H1 (cell line): Measurements from ENCODE around the gene DCAF15. TPM values are rescaled to one million over a fixed set of nuclear protein-coding genes. Genes with fewer than 3 reads are reported as not detected.

Experiments
- BCL11A ChIP-seq, 2 experiments: IDR thresholded peaks; one replicate each; pipeline ENCODE4 v1.6.1; 2011; ENCODE audit warnings: low read depth in 2 of 2, low read length in 2 of 2, mild to moderate bottlenecking in 2 of 2
- POLR2A ChIP-seq, 2 experiments: IDR thresholded peaks; 1 replicate in 1 of 2; 2 replicates in 1 of 2; pipeline ENCODE4 v1.6.1; 2011; ENCODE audit warnings: low read depth in 2 of 2, low read length in 2 of 2, mild to moderate bottlenecking in 2 of 2; ENCODE audit errors: control extremely low read depth in 1 of 2
- RNF2 ChIP-seq: fragments of 200-900, 300-1000 bp; sonication (generic); IDR thresholded peaks from 2 replicates; pipeline ENCODE4 v1.7.1; 2016; ENCODE audit warnings: borderline replicate concordance, low read depth, mild to moderate bottlenecking, antibody characterized with exemption, low read length; ENCODE audit not compliant: poor library complexity, severe bottlenecking; ENCODE audit errors: missing control alignments
- TCF12 ChIP-seq: IDR thresholded peaks from 2 replicates; pipeline ENCODE4 v1.6.1; 2011; ENCODE audit warnings: low read depth, mild to moderate bottlenecking, low read length
- polyA plus RNA-seq, 7 experiments: library from polyadenylated mRNA; depleted of rRNA in 3 of 7; stranded (reverse) in 5 of 7; unstranded in 2 of 7; fragments of >200 nt in 5 of 7; fragments of 200-250 nt in 2 of 7; gene quantifications; 1 replicate in 5 of 7; 2 replicates in 1 of 7; 4 replicates in 1 of 7; pipeline versions ENCODE4 v1.2.1 to v1.2.3, GENCODE V29; 2011 to 2013; ENCODE audit warnings: missing spikeins in 2 of 7, mixed read lengths in 2 of 7
- total RNA-seq: library from RNA; stranded (reverse); fragmentation: NEBNext Ultra II Directional; extraction: Animal tissue kit (Norgen Biotek cat#: 25700); gene quantifications from 2 replicates; pipeline ENCODE4 v1.2.1, GENCODE V29; 2021
- TF ChIP-seq, protein P1 (sequence below): fragments of 300-600 bp; sonication (generic); IDR thresholded peaks from 2 replicates; pipeline ENCODE4 v1.7.1; 2012; ENCODE audit warnings: low read length, moderate library complexity, mild to moderate bottlenecking, inconsistent platforms; ENCODE audit not compliant: insufficient replicate concordance

The DCAF15 gene
- total and polyA plus RNA-seq, 2 of the 8 experiments (the other 6 are each of a cell fraction or from before 2014, with no cell fraction given) = 68.7 to 80.8 TPM

DNA sequence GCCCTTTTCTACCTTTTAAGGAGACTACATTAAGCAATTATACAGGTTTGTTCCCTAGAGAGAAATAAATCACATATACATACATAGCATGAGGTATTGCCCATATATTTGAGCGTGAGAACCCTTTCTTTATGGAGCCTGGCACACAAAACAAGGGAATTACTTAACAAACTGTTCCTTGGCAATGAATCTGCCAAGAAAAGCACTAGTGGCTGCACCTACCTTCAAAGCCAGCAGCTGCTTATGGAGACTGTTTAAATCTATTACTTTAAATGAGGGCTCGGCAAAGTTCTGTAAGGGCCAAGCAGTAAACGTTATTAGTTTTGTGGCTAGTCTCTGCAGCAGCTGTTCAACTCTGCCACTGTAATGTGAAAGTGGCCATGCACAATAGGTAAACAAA is 46.8 kb downstream of the DCAF15 start (continued):
- TF ChIP-seq, protein P1, sequence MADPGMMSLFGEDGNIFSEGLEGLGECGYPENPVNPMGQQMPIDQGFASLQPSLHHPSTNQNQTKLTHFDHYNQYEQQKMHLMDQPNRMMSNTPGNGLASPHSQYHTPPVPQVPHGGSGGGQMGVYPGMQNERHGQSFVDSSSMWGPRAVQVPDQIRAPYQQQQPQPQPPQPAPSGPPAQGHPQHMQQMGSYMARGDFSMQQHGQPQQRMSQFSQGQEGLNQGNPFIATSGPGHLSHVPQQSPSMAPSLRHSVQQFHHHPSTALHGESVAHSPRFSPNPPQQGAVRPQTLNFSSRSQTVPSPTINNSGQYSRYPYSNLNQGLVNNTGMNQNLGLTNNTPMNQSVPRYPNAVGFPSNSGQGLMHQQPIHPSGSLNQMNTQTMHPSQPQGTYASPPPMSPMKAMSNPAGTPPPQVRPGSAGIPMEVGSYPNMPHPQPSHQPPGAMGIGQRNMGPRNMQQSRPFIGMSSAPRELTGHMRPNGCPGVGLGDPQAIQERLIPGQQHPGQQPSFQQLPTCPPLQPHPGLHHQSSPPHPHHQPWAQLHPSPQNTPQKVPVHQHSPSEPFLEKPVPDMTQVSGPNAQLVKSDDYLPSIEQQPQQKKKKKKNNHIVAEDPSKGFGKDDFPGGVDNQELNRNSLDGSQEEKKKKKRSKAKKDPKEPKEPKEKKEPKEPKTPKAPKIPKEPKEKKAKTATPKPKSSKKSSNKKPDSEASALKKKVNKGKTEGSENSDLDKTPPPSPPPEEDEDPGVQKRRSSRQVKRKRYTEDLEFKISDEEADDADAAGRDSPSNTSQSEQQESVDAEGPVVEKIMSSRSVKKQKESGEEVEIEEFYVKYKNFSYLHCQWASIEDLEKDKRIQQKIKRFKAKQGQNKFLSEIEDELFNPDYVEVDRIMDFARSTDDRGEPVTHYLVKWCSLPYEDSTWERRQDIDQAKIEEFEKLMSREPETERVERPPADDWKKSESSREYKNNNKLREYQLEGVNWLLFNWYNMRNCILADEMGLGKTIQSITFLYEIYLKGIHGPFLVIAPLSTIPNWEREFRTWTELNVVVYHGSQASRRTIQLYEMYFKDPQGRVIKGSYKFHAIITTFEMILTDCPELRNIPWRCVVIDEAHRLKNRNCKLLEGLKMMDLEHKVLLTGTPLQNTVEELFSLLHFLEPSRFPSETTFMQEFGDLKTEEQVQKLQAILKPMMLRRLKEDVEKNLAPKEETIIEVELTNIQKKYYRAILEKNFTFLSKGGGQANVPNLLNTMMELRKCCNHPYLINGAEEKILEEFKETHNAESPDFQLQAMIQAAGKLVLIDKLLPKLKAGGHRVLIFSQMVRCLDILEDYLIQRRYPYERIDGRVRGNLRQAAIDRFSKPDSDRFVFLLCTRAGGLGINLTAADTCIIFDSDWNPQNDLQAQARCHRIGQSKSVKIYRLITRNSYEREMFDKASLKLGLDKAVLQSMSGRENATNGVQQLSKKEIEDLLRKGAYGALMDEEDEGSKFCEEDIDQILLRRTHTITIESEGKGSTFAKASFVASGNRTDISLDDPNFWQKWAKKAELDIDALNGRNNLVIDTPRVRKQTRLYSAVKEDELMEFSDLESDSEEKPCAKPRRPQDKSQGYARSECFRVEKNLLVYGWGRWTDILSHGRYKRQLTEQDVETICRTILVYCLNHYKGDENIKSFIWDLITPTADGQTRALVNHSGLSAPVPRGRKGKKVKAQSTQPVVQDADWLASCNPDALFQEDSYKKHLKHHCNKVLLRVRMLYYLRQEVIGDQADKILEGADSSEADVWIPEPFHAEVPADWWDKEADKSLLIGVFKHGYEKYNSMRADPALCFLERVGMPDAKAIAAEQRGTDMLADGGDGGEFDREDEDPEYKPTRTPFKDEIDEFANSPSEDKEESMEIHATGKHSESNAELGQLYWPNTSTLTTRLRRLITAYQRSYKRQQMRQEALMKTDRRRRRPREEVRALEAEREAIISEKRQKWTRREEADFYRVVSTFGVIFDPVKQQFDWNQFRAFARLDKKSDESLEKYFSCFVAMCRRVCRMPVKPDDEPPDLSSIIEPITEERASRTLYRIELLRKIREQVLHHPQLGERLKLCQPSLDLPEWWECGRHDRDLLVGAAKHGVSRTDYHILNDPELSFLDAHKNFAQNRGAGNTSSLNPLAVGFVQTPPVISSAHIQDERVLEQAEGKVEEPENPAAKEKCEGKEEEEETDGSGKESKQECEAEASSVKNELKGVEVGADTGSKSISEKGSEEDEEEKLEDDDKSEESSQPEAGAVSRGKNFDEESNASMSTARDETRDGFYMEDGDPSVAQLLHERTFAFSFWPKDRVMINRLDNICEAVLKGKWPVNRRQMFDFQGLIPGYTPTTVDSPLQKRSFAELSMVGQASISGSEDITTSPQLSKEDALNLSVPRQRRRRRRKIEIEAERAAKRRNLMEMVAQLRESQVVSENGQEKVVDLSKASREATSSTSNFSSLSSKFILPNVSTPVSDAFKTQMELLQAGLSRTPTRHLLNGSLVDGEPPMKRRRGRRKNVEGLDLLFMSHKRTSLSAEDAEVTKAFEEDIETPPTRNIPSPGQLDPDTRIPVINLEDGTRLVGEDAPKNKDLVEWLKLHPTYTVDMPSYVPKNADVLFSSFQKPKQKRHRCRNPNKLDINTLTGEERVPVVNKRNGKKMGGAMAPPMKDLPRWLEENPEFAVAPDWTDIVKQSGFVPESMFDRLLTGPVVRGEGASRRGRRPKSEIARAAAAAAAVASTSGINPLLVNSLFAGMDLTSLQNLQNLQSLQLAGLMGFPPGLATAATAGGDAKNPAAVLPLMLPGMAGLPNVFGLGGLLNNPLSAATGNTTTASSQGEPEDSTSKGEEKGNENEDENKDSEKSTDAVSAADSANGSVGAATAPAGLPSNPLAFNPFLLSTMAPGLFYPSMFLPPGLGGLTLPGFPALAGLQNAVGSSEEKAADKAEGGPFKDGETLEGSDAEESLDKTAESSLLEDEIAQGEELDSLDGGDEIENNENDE = no peak
- TF ChIP-seq POLR2A (IDR thresholded peaks at IDR 0.05; ENCODE audit: control extremely low read depth in 1 of 2, low read depth in 2 of 2, low read length in 2 of 2) (no peak), BCL11A (IDR thresholded peaks at IDR 0.05; ENCODE audit: low read depth in 2 of 2, low read length in 2 of 2) (no peak), TCF12 (no peak), RNF2 (no peak)
- TF ChIP-seq, all 59 proteins: peak for 0
